Lower leg skin (tissue), 4 donors: ENCODE data around the gene TMEM134. TPM values are rescaled to one million over a fixed set of nuclear protein-coding genes. Genes with fewer than 3 reads are reported as not detected.

Experiments
- DNase-seq, 2 donors: peaks; one replicate each; pipeline ENCODE4 v3.0.0-alpha.2; 2019; ENCODE audit warnings: low spot score in 2 of 2
- H3K4me3 ChIP-seq: fragments of 200-600 bp; sonication (generic); 2 replicates; pipeline ENCODE4 v1.5.1; 2017; ENCODE audit warnings: mild to moderate bottlenecking, low read depth; ENCODE audit not compliant: poor library complexity, severe bottlenecking
- POLR2A ChIP-seq, 2 donors: fragments of 450-650 bp; IDR thresholded peaks; one replicate each; pipeline ENCODE4 v1.6.1; 2016 to 2017; ENCODE audit warnings: antibody characterized with exemption in 2 of 2, mild to moderate bottlenecking in 1 of 2, moderate library complexity in 1 of 2
- WGBS, 2 donors: methylation state at CpG; one replicate each; pipeline ENCODE4 v1.1.5; 2018; 5-methylcytosine and 5-hydroxymethylcytosine counted together
- intact Hi-C: fragments of 100-400 bp; cut with DNase I; formaldehyde crosslinking; loops from one replicate; pipeline ENCODE4 v1.15.0; 2023; ENCODE audit warnings: low total_unique reads
- total RNA-seq, 4 donors: library from RNA; depleted of rRNA; stranded (reverse); fragments of >200 nt; gene quantifications; one replicate each; pipeline ENCODE4 v1.1.0, GENCODE V29; 2016
- TF ChIP-seq, protein P1 (sequence below), 3 donors: fragments of 450-650 bp; IDR thresholded peaks; one replicate each; pipeline ENCODE4 v1.5.1; 2016; ENCODE audit warnings: antibody characterized with exemption in 3 of 3, mild to moderate bottlenecking in 3 of 3, moderate library complexity in 2 of 3

Gene TMEM134
- total RNA-seq, 4 donors from 2014 or later = 202 to 374 (median 252) TPM

DNA sequence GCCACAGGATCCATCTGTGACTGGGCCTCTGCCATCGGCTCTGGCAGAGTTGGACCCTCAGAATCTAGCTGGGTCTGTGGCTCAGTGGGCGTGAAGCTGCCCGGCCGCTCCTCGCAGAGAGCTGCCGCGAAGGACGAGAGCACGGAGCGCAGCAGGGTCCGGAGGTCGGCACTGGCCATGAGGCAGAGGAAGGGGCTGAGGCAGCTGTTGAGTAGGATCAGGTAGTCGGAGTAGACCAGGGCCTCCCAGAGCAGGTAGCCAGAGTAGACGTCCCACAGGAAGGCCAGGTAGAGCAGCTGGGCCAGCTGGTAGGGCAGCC, 17.4 kb downstream of the TMEM134 start:
- intact Hi-C loops = no loop called here
- 90 to 92% methylated on average over 14 of the region's 14 CpGs for WGBS, 2 donors
- no peak overlapping the region for H3K4me3 ChIP-seq
- TF ChIP-seq, protein P1, sequence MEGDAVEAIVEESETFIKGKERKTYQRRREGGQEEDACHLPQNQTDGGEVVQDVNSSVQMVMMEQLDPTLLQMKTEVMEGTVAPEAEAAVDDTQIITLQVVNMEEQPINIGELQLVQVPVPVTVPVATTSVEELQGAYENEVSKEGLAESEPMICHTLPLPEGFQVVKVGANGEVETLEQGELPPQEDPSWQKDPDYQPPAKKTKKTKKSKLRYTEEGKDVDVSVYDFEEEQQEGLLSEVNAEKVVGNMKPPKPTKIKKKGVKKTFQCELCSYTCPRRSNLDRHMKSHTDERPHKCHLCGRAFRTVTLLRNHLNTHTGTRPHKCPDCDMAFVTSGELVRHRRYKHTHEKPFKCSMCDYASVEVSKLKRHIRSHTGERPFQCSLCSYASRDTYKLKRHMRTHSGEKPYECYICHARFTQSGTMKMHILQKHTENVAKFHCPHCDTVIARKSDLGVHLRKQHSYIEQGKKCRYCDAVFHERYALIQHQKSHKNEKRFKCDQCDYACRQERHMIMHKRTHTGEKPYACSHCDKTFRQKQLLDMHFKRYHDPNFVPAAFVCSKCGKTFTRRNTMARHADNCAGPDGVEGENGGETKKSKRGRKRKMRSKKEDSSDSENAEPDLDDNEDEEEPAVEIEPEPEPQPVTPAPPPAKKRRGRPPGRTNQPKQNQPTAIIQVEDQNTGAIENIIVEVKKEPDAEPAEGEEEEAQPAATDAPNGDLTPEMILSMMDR (IDR thresholded peaks at IDR 0.05) = no peak
- DNase-seq = no peak

DNA sequence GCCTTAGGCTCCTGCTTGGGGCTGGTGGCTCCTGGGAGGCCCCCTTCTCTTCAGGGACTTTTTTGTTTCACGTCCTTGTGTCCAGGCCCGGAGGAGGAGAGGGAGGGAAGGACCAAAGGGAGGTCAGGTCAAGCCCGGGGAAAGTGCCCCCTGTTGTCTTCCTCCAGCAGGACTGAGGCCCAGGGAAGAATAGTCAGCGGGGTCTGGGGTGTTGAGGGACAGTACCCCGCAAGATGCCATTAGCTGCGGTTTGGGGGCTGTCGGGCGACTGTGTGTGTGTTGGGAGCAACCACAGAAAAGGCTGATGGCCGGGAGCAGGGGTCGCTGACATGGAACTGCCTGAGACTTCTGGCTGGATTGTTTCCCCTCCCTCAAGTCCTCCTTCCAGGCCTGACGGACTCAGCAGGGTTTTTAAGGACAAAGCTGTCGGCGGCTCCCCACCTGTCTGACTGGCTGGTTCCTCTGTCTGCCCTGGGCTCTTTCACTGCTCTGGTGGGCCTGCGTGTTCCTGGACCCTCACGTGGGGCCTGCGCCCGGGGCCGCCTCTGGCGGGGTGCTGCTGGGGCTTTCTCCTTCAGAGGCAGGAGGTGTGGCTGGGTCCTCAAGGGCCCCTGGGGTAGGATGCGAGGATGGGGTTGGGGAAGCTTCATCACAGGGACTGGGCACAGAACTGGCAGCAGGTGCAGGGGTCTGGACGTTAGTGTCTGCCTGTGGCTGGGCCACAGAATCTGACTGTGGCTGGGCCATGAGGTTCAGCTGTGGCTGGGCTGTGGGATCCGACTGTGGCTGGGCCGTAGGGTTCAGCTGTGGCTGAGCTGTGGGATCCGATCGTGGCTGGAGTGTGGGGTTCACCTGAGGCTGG, 18.0 kb downstream of the TMEM134 start:
- intact Hi-C loops = no loop called here
- TF ChIP-seq, protein P1 (IDR thresholded peaks at IDR 0.05) = no peak
- no peak for TF ChIP-seq POLR2A (IDR thresholded peaks at IDR 0.05)
- WGBS, 2 donors = 87 to 89% methylated on average over 21 to 25 of the region's 25 CpGs

DNA sequence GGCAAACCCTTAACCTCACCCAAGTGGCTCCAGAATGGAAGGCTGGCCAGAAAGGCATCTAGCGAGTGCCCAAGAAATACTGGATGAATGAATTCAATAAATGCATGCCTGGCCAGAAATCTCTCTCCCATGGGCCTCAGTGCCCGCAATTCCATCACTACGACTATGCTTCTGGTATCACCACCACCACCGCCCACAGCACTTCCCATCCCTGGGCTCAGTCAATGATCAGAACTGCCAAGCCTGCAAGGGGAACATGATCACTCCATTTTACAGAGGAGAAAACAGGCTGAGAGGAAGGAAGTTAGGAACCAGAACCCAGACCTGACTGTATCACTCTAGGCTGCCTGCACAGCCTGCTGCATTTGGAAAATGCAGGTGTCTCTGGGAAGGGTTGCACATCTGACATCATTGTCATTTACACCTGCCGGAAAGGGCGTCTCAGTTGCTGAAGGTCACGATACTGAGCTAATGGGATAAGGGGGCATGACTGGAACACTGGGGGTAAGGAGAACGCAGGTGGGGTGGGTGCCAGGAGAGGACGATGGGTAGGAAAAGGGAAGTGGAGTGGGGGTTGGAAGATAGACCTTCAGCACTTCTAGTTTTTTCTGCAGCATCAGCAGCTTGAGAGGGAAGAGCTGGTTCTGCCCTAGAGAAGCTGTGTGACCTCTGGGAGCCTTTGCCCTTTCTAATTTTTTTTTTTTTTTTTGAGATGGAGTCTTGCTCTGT, 19.8 kb downstream of the TMEM134 start:
- no peak overlapping the region for H3K4me3 ChIP-seq
- DNase-seq = no peak
- intact Hi-C loops = no loop called here
- 73 to 76% methylated on average over 9 of the region's 9 CpGs for WGBS, 2 donors
- TF ChIP-seq, protein P1 (IDR thresholded peaks at IDR 0.05) = no peak
- no peak for TF ChIP-seq POLR2A (IDR thresholded peaks at IDR 0.05)

More for the DNA sequence above, 18.0 kb downstream of the TMEM134 start:
- DNase-seq = no peak
- no peak overlapping the region for H3K4me3 ChIP-seq

DNA sequence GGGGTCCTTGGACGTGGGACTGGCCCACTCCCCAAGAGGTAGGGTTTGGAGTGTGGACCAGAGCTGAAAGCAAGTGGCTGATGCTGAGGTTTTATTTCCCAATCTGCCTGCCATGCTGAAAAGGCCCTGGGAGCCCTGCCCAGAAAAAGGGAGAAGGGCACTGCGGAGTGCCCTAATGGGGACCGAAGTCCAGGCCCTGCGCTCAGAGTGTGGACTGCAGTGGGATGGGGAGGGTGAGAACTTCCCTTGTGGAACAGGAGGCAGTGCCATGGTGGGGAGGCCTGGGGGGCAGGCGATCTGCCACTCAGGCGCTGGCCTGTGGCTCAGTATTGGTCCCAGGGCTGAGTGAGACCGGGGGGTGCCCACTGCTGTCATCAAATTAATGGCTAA, 20.8 kb downstream of the TMEM134 start:
- DNase-seq = no peak
- no peak overlapping the region for H3K4me3 ChIP-seq
- intact Hi-C loops = no loop called here
- WGBS, 2 donors = 90 to 92% methylated on average over 7 of the region's 7 CpGs
- TF ChIP-seq, protein P1 (IDR thresholded peaks at IDR 0.05) = no peak
- TF ChIP-seq POLR2A (IDR thresholded peaks at IDR 0.05) = no peak

DNA sequence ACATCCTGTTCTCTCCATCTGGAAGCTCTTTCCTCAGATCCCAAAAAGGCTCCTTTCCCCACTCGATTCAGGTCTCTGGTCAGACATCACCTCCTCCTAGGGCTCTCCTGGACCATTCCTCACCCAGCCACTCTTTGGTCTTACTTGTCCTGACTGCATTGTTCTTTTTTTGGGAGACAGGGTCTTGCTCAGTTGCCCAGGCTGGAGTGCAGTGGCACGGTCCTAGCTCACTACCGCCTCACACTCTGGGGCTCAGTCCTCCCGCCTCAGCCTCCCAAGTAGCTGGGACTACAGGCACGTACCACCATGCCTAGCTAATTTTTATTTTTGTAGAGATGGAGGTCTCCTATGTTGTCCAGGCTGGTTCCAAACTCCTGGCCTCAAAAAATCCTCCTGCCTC, 23.5 kb downstream of the TMEM134 start:
- intact Hi-C loops = no loop called here
- TF ChIP-seq, protein P1 (IDR thresholded peaks at IDR 0.05) = no peak
- no peak for TF ChIP-seq POLR2A (IDR thresholded peaks at IDR 0.05)
- DNase-seq = no peak
- H3K4me3 ChIP-seq = no peak overlapping the region
- WGBS, 2 donors = 76 to 93% methylated on average over 5 of the region's 5 CpGs
